ENCODE measurements around the gene RPSA.
A peak's percentile ranks its signal among the peaks of the same experiment; 100 is the strongest.
"Not testable (repeated sequence)": the region's sequence is repeated elsewhere in the genome, so short reads cannot be mapped to it uniquely, and the experiment has no call there.

RPSA gene

GRCh38 chr3:39419742-39420315 is 13.3 kb downstream of the RPSA start:
- DNase-seq (ENCODE audit: low read depth): no peak

- DNase-seq (ENCODE audit: low read depth): no peak
These were observed 14.0 kb downstream of the RPSA start for GRCh38 chr3:39420543-39420942.

GRCh38 chr3:39423436-39423970 is 17.0 kb downstream of the RPSA start:
- no peak for DNase-seq (ENCODE audit: low read depth)

- no peak for DNase-seq (ENCODE audit: low read depth)
These were observed 19.8 kb downstream of the RPSA start for GRCh38 chr3:39426312-39426711.

GRCh38 chr3:39427506-39427905 is 21.0 kb downstream of the RPSA start:
- no peak for DNase-seq (ENCODE audit: low read depth)

GRCh38 chr3:39428745-39429201 is 22.3 kb downstream of the RPSA start:
- no peak for DNase-seq (ENCODE audit: low read depth)

- no peak for DNase-seq (ENCODE audit: low read depth)
These were observed 22.9 kb downstream of the RPSA start for GRCh38 chr3:39429466-39429865.

GRCh38 chr3:39432342-39432741 is 25.8 kb downstream of the RPSA start:
- DNase-seq (ENCODE audit: low read depth): no peak

GRCh38 chr3:39433642-39434041 is 27.1 kb downstream of the RPSA start:
- DNase-seq (ENCODE audit: low read depth): no peak

GRCh38 chr3:39434574-39434973 is 28.1 kb downstream of the RPSA start:
- no peak for DNase-seq (ENCODE audit: low read depth)

GRCh38 chr3:39435006-39435748 is 28.7 kb downstream of the RPSA start:
- no peak for DNase-seq (ENCODE audit: low read depth)

- no peak for DNase-seq (ENCODE audit: low read depth)
These were observed 32.4 kb downstream of the RPSA start for GRCh38 chr3:39438880-39439279.

- DNase-seq (ENCODE audit: low read depth): no peak
These were observed 33.8 kb downstream of the RPSA start for GRCh38 chr3:39440316-39440715.

GRCh38 chr3:39443530-39443929 is 37.0 kb downstream of the RPSA start:
- no peak for DNase-seq (ENCODE audit: low read depth)

GRCh38 chr3:39445927-39446326 is 39.4 kb downstream of the RPSA start:
- DNase-seq (ENCODE audit: low read depth): no peak

GRCh38 chr3:39446444-39446843 is 39.9 kb downstream of the RPSA start:
- no peak for DNase-seq (ENCODE audit: low read depth)

- peak; percentile 53 for DNase-seq (ENCODE audit: low read depth)
These were observed 41.3 kb downstream of the RPSA start for GRCh38 chr3:39447637-39448483.

GRCh38 chr3:39448506-39449233 is 42.1 kb downstream of the RPSA start:
- DNase-seq (ENCODE audit: low read depth): no peak

- DNase-seq (ENCODE audit: low read depth): no peak
These were observed 43.3 kb downstream of the RPSA start for GRCh38 chr3:39449796-39450195.

GRCh38 chr3:39453134-39453533 is 46.6 kb downstream of the RPSA start:
- no peak for DNase-seq (ENCODE audit: low read depth)

- DNase-seq (ENCODE audit: low read depth): not testable (repeated sequence)
These were observed 47.4 kb downstream of the RPSA start for GRCh38 chr3:39453872-39454271.
